ENCODE measurements around the gene HLA-E. TPM values are rescaled to one million over a fixed set of nuclear protein-coding genes. Genes with fewer than 3 reads are reported as not detected.

HLA-E gene
- 618 TPM for total RNA-seq

DNA sequence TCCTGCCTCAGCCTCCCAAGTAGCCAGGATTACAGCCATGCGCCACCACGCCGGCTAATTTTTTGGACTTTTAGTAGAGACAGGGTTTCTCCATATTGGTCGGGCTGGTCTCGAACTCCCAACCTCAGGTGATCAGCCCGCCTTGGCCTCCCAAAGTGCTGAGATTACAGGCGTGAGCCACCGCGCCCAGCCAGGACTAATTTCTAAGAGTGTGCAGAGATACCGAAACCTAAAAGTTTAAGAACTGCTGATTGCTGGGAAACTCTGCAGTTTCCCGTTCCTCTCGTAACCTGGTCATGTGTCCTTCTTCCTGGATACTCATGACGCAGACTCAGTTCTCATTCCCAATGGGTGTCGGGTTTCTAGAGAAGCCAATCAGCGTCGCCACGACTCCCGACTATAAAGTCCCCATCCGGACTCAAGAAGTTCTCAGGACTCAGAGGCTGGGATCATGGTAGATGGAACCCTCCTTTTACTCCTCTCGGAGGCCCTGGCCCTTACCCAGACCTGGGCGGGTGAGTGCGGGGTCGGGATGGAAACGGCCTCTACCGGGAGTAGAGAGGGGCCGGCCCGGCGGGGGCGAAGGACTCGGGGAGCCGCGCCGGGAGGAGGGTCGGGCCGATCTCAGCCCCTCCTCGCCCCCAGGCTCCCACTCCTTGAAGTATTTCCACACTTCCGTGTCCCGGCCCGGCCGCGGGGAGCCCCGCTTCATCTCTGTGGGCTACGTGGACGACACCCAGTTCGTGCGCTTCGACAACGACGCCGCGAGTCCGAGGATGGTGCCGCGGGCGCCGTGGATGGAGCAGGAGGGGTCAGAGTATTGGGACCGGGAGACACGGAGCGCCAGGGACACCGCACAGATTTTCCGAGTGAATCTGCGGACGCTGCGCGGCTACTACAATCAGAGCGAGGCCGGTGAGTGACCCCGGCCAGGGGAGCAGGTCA is at the start of gene HLA-E:
TSS of gene HLA-E (plus strand) at position 429 of the 945 bp plus-strand sequence. CDS start at position 452, 23 bp downstream.
- H3K27ac ChIP-seq = peak within 1 kb of the TSS; percentile 100
- DNase-seq (ENCODE audit: extremely low spot score in 2 of 2) = peak in 1 of 2 donors; percentile 99
- H3K9me3 ChIP-seq = no peaks in the 10 kb centered on the region
- H3K27me3 ChIP-seq = no peaks in the 10 kb centered on the region
- intact Hi-C loops (cut with DNase I) = loop anchor here (5.0 kb wide), 2 partner anchors 43 to 233 kb away; partner anchors contain the start of gene TUBB
- TF ChIP-seq, protein P1, sequence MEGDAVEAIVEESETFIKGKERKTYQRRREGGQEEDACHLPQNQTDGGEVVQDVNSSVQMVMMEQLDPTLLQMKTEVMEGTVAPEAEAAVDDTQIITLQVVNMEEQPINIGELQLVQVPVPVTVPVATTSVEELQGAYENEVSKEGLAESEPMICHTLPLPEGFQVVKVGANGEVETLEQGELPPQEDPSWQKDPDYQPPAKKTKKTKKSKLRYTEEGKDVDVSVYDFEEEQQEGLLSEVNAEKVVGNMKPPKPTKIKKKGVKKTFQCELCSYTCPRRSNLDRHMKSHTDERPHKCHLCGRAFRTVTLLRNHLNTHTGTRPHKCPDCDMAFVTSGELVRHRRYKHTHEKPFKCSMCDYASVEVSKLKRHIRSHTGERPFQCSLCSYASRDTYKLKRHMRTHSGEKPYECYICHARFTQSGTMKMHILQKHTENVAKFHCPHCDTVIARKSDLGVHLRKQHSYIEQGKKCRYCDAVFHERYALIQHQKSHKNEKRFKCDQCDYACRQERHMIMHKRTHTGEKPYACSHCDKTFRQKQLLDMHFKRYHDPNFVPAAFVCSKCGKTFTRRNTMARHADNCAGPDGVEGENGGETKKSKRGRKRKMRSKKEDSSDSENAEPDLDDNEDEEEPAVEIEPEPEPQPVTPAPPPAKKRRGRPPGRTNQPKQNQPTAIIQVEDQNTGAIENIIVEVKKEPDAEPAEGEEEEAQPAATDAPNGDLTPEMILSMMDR (IDR thresholded peaks at IDR 0.05) = peak in 1 of 3 experiments; percentile 4
- TF ChIP-seq POLR2AphosphoS5 (IDR thresholded peaks at IDR 0.05; ENCODE audit: insufficient read depth in 1 of 2, low read depth in 1 of 2) (peak; percentile 98 to 100), POLR2A (IDR thresholded peaks at IDR 0.05) (peak; percentile 84 to 99)
- H3K36me3 ChIP-seq = peaks cover 0 to 42% of the 10 kb centered on the region in 2 donors
- peak within 1 kb of the TSS; percentile 98 to 100 for H3K4me3 ChIP-seq
- peaks cover 44% of the 10 kb centered on the region for H3K4me1 ChIP-seq

- H3K27me3 ChIP-seq = no peaks in the 10 kb centered on the region
These were observed 48.1 kb upstream of the HLA-E start for GRCh38 chr6:30441171-30441570.

GRCh38 chr6:30443657-30444450 is 45.5 kb upstream of the HLA-E start:
- Histone ChIP-seq H3K36me3 (no peaks in the 10 kb centered on the region), H3K4me3 (no peak overlapping the region), H3K9me3 (no peaks in the 10 kb centered on the region), H3K4me1 (peaks cover 6% of the 10 kb centered on the region), H3K27ac (no peak overlapping the region), H3K27me3 (peaks cover 5% of the 10 kb centered on the region)
- intact Hi-C loops (cut with DNase I) = no loop called here
- TF ChIP-seq, protein P1 (IDR thresholded peaks at IDR 0.05) = no peak
- TF ChIP-seq POLR2A (IDR thresholded peaks at IDR 0.05) (no peak), POLR2AphosphoS5 (IDR thresholded peaks at IDR 0.05; ENCODE audit: insufficient read depth in 1 of 2, low read depth in 1 of 2) (no peak)
- DNase-seq (ENCODE audit: extremely low spot score in 2 of 2) = no peak

More at GRCh38 chr6:30441171-30441570, 48.1 kb upstream of the HLA-E start:
- no peak overlapping the region for H3K27ac ChIP-seq
- DNase-seq (ENCODE audit: extremely low spot score in 2 of 2) = no peak
- no peaks in the 10 kb centered on the region for H3K9me3 ChIP-seq
- intact Hi-C loops (cut with DNase I) = no loop called here
- H3K36me3 ChIP-seq = no peaks in the 10 kb centered on the region
- TF ChIP-seq POLR2AphosphoS5 (IDR thresholded peaks at IDR 0.05; ENCODE audit: insufficient read depth in 1 of 2, low read depth in 1 of 2) (no peak), POLR2A (IDR thresholded peaks at IDR 0.05) (no peak)
- TF ChIP-seq, protein P1 (IDR thresholded peaks at IDR 0.05) = no peak
- H3K4me1 ChIP-seq = peaks cover 6% of the 10 kb centered on the region
- no peak overlapping the region for H3K4me3 ChIP-seq

DNA sequence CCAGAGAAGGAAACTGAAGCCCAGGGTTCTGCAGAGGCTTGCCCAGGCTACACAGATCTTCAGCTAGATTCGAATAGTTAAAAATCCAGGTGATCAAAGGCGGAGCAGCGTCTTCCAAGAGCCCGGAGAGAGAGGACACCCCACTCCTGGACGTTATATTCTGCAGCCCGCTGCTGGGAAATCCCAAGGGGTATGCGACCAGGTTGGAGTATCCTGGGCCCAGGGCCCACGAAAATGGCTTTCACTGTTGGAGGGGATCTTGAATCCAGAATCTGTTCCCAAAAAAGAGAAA is 44.9 kb upstream of the HLA-E start:
- Histone ChIP-seq H3K4me1 (peaks cover 6% of the 10 kb centered on the region), H3K27me3 (peaks cover 5% of the 10 kb centered on the region), H3K4me3 (no peak overlapping the region)

More for the DNA sequence above, 44.9 kb upstream of the HLA-E start:
- no peak for TF ChIP-seq POLR2A (IDR thresholded peaks at IDR 0.05)
- no peak for TF ChIP-seq POLR2AphosphoS5 (IDR thresholded peaks at IDR 0.05; ENCODE audit: insufficient read depth in 1 of 2, low read depth in 1 of 2)
- TF ChIP-seq, protein P1 (IDR thresholded peaks at IDR 0.05) = no peak
- Histone ChIP-seq H3K9me3 (no peaks in the 10 kb centered on the region), H3K27ac (no peak overlapping the region), H3K36me3 (no peaks in the 10 kb centered on the region)
- no peak for DNase-seq (ENCODE audit: extremely low spot score in 2 of 2)
- intact Hi-C loops (cut with DNase I) = no loop called here

All from vagina (tissue), 2 donors.